Upper lobe of left lung (tissue), 6 donors: ENCODE measurements around the gene TSC22D2. TPM values are rescaled to one million over a fixed set of nuclear protein-coding genes. Genes with fewer than 3 reads are reported as not detected.

Experiments
- ATAC-seq, 2 donors: fragments of 200-7000 bp; cut with Tn5 transposase; one replicate each; pipeline ENCODE4 v1.9.1; 2022; ENCODE audit warnings: mild to moderate bottlenecking in 2 of 2, moderate library complexity in 2 of 2; ENCODE audit not compliant: low FRiP score in 2 of 2
- DNase-seq, 2 donors: peaks; one replicate each; pipeline ENCODE4 v3.0.0-alpha.2; 2019 to 2020
- H3K27ac ChIP-seq, 4 donors: fragments of 200-600 bp; sonication (generic); one replicate each; pipeline ENCODE4 v1.5.1; 2016 to 2019
- H3K27me3 ChIP-seq, 4 donors: fragments of 200-600 bp; sonication (generic); one replicate each; pipeline ENCODE4 v1.5.1; 2017 to 2019
- H3K36me3 ChIP-seq, 4 donors: fragments of 200-600 bp; sonication (generic); one replicate each; pipeline ENCODE4 v1.5.1; 2016 to 2019
- H3K4me1 ChIP-seq, 4 donors: fragments of 200-600 bp; sonication (generic); one replicate each; pipeline ENCODE4 v1.5.1; 2018 to 2019
- H3K4me3 ChIP-seq, 4 donors: fragments of 200-600 bp; sonication (generic); one replicate each; pipeline ENCODE4 v1.5.1; 2017 to 2019; ENCODE audit warnings: mild to moderate bottlenecking in 2 of 4, moderate library complexity in 1 of 4
- H3K9me3 ChIP-seq, 4 donors: fragments of 200-600 bp; sonication (generic); one replicate each; pipeline ENCODE4 v1.5.1; 2018 to 2019
- CTCF ChIP-seq, 6 experiments: fragments of 450-650 bp in 4 of 6; fragments of 200-600 bp in 2 of 6; sonication (generic) in 2 of 6; IDR thresholded peaks; one replicate each; pipeline ENCODE4 v1.5.1; 2016 to 2019; ENCODE audit warnings: antibody characterized with exemption in 6 of 6
- EP300 ChIP-seq, 4 donors: sonication (generic); formaldehyde crosslinking; IDR thresholded peaks; one replicate each; pipeline ENCODE4 v1.5.1; 2017; ENCODE audit warnings: antibody characterized with exemption in 4 of 4, control low read depth in 2 of 4
- POLR2A ChIP-seq, 4 donors: fragments of 450-650 bp; IDR thresholded peaks; one replicate each; pipeline ENCODE4 v1.5.1; 2016 to 2017; ENCODE audit warnings: antibody characterized with exemption in 4 of 4, mild to moderate bottlenecking in 2 of 4
- POLR2AphosphoS5 ChIP-seq, 2 donors: sonication (generic); formaldehyde crosslinking; IDR thresholded peaks; one replicate each; pipeline ENCODE4 v1.5.1; 2017; ENCODE audit warnings: antibody characterized with exemption in 2 of 2
- WGBS, 2 donors: methylation state at CpG; one replicate each; pipeline ENCODE4 v1.1.5; 2017 to 2018; 5-methylcytosine and 5-hydroxymethylcytosine counted together
- total RNA-seq, 6 donors: library from RNA; depleted of rRNA in 4 of 6; stranded (reverse); fragments of >200 nt in 4 of 6; gene quantifications; one replicate each; pipeline versions ENCODE4 v1.1.0 to v1.2.1, GENCODE V29; 2016 to 2021
- donor health status: DM: no; HTN: no; CAD: no; lungs with moderate emphysema.
- donor health status: DM: no; HTN: yes; CAD: no; lungs with severe emphysema.

Gene TSC22D2
- total RNA-seq, 6 donors from 2014 or later = 18.3 to 31.4 (median 25.5) TPM

- DNase-seq = no peak
- no peaks in the 10 kb centered on the region for H3K9me3 ChIP-seq
- H3K27me3 ChIP-seq = no peaks in the 10 kb centered on the region
- H3K4me1 ChIP-seq = no peaks in the 10 kb centered on the region
- WGBS, 2 donors = 94 to 100% methylated on average over 2 of the region's 2 CpGs
- no peaks in the 10 kb centered on the region for H3K36me3 ChIP-seq
- TF ChIP-seq POLR2AphosphoS5 (IDR thresholded peaks at IDR 0.05) = no peak
- no peak for TF ChIP-seq CTCF (IDR thresholded peaks at IDR 0.05)
- no peak for TF ChIP-seq EP300 (IDR thresholded peaks at IDR 0.05)
- TF ChIP-seq POLR2A (IDR thresholded peaks at IDR 0.05) = no peak
- ATAC-seq = no peak
- no peak overlapping the region for H3K27ac ChIP-seq
- no peak overlapping the region for H3K4me3 ChIP-seq
Measured at GRCh38 chr3:150509780-150510179, 101.7 kb downstream of the TSC22D2 start.

- no peaks in the 10 kb centered on the region for H3K9me3 ChIP-seq
- WGBS, 2 donors = 73 to 89% methylated on average over 4 of the region's 4 CpGs
- ATAC-seq = no peak
Measured at GRCh38 chr3:150511122-150511821, 103.2 kb downstream of the TSC22D2 start.

GRCh38 chr3:150515210-150515609 lies 107.1 kb downstream of the TSC22D2 start:
- no peak overlapping the region for H3K27ac ChIP-seq
- WGBS, 2 donors = 86 to 92% methylated on average over 4 of the region's 4 CpGs
- TF ChIP-seq EP300 (IDR thresholded peaks at IDR 0.05) (no peak), POLR2A (IDR thresholded peaks at IDR 0.05) (no peak), CTCF (IDR thresholded peaks at IDR 0.05) (no peak), POLR2AphosphoS5 (IDR thresholded peaks at IDR 0.05) (no peak)

More at GRCh38 chr3:150511122-150511821, 103.2 kb downstream of the TSC22D2 start:
- H3K27ac ChIP-seq = no peak overlapping the region
- H3K27me3 ChIP-seq = no peaks in the 10 kb centered on the region
- H3K36me3 ChIP-seq = no peaks in the 10 kb centered on the region
- H3K4me3 ChIP-seq = no peak overlapping the region
- H3K4me1 ChIP-seq = no peaks in the 10 kb centered on the region
- TF ChIP-seq CTCF (IDR thresholded peaks at IDR 0.05) (no peak), POLR2A (IDR thresholded peaks at IDR 0.05) (no peak), EP300 (IDR thresholded peaks at IDR 0.05) (no peak), POLR2AphosphoS5 (IDR thresholded peaks at IDR 0.05) (no peak)
- no peak for DNase-seq

More at GRCh38 chr3:150515210-150515609, 107.1 kb downstream of the TSC22D2 start:
- DNase-seq (no peak), ATAC-seq (no peak)
- Histone ChIP-seq H3K36me3 (no peaks in the 10 kb centered on the region), H3K27me3 (no peaks in the 10 kb centered on the region), H3K9me3 (no peaks in the 10 kb centered on the region), H3K4me3 (no peak overlapping the region), H3K4me1 (no peaks in the 10 kb centered on the region)

Other genes with a start within 250 kb of the TSC22D2 start
- 100 to 1,000 TPM; 160 to 459 (median 303) TPM for gene SERP1, start 138.2 kb downstream of the TSC22D2 start, total RNA-seq
- 100 to 1,000 TPM in 2 of 6 donors, 10 to 100 TPM in 4; 40.1 to 202 (median 78.0) TPM for gene EIF2A, start 138.5 kb downstream of the TSC22D2 start, total RNA-seq
- 100 to 1,000 TPM in 2 of 6 donors, 10 to 100 TPM in 3, 1 to 10 TPM in 1; 9.4 to 120 (median 90.2) TPM for gene SELENOT, start 195.0 kb downstream of the TSC22D2 start, total RNA-seq